ENCODE data around the gene RFLNA.

GRCh38 chr12:124326871-124327270 is 32.0 kb downstream of the RFLNA start:
- TF ChIP-seq CTCF (IDR thresholded peaks at IDR 0.05) (no peak), POLR2A (IDR thresholded peaks at IDR 0.05) (no peak)

All from tibial nerve (tissue), 3 donors.